Erythroblast (primary cell): ENCODE measurements around the gene CARS2.
"Not testable (repeated sequence)": the region's sequence is repeated elsewhere in the genome, so short reads cannot be mapped to it uniquely, and the experiment has no call there.

Experiments used
- DNase-seq, 2 experiments: peaks; one replicate each; lab custom pipeline; 2025; lab: John Stamatoyannopoulos, UW
- GATA1 ChIP-seq: IDR thresholded peaks from 2 replicates; pipeline ENCODE4 v1.6.1; 2011; ENCODE audit warnings: low read depth, mild to moderate bottlenecking, control low read depth, low read length, moderate library complexity
- POLR2A ChIP-seq: IDR thresholded peaks from 2 replicates; pipeline ENCODE4 v1.6.1; 2011; ENCODE audit warnings: mild to moderate bottlenecking, low read length

CARS2 gene

DNA sequence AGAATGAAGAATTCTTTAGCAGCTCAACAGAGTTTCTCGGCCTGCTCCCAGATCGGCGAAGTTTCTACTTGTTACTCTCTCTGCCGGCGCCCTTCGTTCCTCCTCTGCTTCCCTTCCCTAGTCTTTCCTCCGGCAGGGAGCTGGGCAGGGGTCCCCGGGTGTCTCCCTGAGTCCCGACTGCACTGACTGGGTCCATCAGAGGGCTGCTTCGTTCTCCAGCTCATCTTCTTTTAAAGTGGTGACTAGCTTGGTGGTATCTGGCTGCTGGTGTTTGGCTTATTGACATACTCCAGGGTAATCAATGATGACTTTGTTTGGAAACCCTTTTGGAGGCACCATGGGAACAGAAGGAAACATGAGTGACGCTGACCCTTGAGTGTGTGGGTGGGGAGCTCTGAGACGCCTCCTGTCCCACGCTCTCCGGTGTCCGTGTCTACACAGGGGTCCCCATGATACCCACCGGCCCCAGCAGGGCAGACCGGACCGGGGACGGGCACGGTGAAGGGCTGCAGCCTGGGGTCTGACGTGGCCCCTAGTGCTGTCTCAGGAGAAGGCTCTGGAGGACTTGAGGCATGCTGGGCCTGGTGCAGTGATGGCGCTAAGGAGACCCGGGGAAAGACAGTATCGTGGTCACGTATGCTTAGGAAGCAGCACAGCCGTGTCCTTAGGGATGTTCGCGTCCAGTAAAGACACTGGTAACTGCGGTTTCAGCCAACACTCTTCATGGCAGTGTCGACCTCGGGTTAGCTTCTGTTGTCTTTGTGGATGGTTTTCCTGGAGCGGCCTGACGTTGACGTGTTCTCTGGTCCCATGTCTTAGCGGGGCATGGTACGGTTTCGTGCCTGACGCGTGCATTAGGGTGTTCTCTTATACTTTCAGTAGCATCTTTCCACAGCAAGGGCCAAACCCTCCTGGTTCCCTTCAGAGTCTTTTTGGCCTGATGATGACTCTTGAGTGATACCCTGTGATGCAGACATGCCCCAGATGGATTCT, 66.8 kb downstream of the CARS2 start:
- TF ChIP-seq POLR2A (no peak), GATA1 (no peak)
- no peak for DNase-seq

DNA sequence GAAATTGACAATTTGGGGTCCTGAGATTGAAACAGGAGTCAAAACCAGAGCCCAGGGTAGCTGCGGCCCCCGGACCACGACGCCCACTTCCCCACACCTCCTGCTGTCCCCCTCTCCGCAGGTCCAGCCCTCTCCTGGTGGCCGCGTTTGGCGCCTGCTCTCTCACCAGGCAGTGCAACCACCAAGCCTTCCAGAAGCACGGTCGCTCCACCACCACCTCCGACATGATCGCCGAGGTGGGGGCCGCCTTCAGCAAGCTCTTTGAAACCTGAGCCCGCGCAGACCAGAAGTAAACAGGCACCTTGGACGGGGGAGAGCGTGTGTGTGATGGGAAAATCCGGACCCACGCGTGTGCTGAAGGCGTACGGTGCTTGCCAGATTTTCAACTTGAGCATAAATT, 67.7 kb downstream of the CARS2 start:
- no peak for DNase-seq
- TF ChIP-seq GATA1 = no peak
- no peak for TF ChIP-seq POLR2A

DNA sequence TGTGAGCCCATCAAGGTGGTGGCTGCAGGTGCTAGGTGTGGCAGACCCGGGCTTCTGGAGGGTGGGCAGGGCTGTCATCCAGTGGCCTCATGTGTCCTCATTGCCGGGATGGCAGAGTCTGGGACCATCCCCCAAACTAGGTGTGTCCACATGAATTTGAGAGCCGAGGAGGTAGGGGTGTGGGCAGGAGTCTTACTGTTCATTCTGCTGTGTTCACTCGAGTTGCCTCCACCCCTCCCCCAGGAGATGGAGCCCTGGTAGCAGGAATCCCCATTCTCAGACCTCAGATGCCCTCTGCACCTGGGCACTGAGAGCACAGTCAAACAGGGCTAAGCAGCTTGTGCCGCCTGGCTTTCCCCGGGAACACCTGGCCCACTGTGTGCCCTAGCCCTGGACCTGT, 68.2 kb downstream of the CARS2 start:
- DNase-seq = no peak
- TF ChIP-seq POLR2A (no peak), GATA1 (no peak)

DNA sequence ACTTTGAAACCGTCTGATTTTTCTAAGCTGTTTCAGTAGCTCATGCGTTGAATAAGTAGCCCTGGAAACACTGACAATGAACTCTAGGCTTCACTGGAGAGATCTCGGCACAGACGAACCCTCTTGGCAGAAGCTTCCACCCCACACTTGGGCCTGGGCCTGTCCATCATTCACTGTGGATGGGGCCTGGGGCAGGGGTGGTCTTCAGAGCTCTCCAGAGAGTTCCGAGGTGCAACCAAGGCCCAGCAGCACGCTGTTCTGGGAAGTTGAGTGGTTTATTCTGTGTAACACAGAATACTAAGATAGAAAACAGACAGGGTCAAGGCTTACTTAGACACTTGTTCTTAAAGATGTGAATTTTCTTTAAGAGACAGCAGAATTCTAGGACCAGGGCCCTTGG, 68.6 kb downstream of the CARS2 start:
- TF ChIP-seq POLR2A = no peak
- TF ChIP-seq GATA1 = no peak
- DNase-seq = no peak

DNA sequence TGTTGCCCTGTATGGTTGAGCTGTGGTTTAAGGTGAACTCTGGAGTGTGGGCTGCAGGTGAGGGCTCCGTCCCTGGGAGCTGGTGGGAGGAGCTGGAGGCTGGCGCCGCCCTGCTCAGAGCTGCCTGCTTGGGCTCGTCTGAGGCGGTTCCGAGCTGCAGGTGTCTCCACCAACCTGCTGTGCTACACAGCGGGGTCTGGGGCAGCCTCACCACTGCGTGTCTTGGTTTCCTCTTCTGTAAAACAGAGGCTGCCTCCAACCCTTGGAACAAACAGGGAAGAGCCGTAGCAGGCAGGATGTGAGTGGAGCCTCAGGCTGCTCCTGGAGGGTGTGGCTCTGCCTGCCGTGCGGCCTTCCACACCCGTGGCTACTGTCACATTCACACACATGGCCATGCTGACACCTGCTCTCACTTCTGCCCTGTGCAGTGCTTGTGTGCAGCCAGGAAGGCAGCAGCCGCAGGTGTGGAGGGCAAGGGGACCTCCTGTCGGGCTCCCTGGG, 69.2 kb downstream of the CARS2 start:
- DNase-seq = no peak
- no peak for TF ChIP-seq POLR2A
- TF ChIP-seq GATA1 = no peak

DNA sequence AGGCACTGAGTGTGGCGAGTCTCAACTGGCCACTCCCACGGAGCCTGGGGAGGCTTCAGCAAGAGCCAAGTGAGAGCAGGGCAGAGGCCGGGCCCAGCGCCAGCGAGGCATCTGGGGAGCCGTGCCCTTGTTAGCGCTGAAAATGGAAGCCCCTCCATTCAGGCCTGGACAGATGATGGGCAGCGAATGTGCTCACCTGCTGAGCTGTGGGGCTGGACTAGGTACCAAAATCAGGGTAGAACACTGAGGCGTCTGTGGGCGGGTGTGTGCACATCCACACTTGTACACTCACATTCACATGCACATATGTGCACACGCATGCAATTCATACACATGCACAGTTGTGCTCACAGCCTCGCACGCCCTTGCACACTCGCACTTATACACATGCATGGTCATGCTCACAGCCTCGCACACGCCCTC, 69.9 kb downstream of the CARS2 start:
- no peak for DNase-seq
- TF ChIP-seq POLR2A (no peak), GATA1 (no peak)

DNA sequence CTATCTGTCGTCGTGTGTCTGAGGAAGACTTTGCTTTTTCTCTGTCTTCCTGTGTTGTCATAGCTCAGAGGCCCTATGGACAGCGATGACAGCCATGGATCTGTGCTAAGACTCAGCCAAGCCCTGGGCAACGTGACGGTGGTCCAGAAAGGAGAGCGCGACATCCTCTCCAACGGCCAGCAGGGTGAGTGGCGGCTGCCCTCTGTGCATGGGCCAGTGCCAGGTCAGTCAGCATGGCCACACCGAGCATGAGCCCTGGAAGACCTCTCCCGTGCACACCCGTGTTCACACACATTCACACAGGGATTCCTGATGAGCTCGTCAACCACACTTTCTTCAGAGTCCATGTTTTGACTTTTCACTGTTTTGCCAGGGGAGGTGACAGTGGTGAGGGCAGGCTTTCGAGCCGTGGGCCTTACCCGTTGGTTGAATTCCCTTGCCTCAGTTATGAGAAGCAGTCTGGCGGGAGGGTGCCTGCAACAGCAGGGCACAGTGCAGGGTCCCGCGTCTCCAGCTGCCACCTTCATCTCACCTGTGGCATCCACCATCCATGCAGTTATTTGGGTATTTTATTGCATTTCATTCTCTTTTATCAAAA, 70.4 kb downstream of the CARS2 start:
- TF ChIP-seq GATA1 = no peak
- TF ChIP-seq POLR2A = no peak
- DNase-seq = no peak

DNA sequence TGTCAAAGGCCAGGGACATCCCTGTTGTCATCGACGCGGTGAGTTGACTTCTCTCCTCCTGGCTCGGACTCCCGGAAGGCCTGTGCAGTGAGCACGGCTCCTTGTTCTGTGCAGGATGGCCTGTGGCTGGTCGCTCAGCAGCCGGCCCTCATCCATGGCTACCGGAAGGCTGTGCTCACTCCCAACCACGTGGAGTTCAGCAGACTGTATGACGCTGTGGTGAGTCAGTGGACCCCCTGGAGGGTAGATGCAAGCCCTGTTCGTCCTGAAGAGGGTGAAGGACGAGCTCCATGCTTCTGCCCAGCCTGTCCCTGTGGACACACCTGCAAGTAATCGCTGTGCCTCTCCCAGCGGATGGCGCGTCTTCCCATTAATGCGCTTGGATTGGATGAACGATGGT, 71.4 kb downstream of the CARS2 start:
- no peak for TF ChIP-seq GATA1
- TF ChIP-seq POLR2A = no peak
- no peak for DNase-seq

DNA sequence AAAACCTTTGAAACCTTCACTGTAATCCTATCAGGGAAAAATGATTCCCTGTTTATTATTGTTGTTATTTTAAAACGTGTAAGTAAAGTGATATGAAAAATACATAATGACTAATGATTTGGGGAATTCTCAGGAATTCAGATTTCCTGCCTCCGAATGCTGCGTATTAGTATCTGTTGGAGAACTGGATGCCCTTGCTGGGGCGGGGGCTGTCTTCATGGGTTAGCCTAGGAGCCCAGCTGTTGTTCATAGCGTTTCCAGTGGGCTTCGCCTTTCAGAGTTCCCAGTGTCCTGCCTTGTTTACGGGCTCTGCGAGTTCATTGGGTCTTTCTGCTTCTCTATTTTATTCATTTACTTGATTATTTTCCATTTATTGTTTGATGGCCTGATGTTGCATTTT, 72.1 kb downstream of the CARS2 start:
- no peak for TF ChIP-seq POLR2A
- no peak for TF ChIP-seq GATA1
- no peak for DNase-seq

DNA sequence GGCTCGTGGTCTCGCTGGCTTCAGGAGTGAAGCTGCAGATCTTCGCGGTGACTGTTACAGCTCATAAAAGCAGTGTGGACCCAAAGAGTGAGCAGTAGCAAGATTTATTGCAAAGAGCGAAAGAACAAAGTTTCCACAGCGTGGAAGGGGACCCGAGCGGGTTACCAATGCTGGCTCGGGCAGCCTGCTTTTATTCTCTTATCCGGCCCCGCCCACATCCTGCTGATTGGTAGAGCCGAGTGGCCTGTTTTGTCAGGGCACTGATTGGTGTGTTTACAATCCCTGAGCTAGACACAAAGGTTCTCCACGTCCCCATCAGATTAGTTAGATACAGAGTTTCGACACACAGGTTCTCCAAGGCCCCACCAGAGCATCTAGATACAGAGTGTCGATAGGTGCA, 73.7 kb downstream of the CARS2 start:
- DNase-seq = not testable (repeated sequence)

DNA sequence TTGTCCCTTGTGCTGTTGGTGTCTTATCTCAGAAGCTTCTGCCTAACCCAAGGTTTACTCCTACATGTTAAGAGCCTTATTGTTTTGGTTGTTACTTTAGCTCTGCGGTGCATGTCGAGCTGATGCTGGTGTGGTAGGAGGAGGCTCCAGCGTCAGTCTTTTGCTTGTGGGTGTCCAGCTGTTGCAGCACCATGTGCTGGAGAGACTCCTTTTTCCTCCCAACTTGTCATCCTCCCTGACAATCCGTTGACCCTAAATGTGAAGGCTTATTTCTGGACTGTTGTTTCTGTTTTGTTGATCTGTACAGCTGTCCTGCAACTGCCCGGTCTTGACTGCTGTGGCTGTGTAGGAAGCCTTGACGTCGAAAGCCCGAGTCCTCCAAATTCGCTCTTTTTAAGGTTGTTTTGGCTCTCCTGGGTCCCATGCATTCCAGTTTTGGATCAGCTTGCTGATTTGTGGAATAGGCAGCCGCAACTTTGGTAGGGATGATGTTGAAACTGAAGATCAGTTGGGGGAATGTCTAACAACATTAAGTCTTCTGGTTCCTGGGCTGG, 75.3 kb downstream of the CARS2 start:
- DNase-seq = no peak
- TF ChIP-seq POLR2A (no peak), GATA1 (no peak)

DNA sequence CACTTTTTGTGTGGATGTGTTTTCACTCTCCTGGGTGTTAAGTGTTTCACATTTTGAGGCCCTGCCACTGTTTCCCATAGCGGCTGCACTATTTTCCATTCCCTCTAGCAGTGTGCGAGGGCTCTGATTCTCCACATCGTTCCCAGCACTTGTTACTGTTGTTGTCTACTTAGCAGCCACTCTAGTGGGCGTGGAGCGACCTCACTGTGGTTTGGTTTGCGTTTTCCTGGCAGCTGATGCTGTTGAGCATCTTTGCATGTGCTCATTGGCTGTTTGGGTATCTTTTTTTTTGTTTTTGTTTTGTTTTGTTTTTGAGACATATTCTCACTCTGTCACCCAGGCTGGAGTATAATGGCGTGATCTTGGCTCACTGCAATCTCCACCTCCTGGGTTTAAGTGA, 76.2 kb downstream of the CARS2 start:
- TF ChIP-seq GATA1 = no peak
- no peak for TF ChIP-seq POLR2A
- DNase-seq = no peak

DNA sequence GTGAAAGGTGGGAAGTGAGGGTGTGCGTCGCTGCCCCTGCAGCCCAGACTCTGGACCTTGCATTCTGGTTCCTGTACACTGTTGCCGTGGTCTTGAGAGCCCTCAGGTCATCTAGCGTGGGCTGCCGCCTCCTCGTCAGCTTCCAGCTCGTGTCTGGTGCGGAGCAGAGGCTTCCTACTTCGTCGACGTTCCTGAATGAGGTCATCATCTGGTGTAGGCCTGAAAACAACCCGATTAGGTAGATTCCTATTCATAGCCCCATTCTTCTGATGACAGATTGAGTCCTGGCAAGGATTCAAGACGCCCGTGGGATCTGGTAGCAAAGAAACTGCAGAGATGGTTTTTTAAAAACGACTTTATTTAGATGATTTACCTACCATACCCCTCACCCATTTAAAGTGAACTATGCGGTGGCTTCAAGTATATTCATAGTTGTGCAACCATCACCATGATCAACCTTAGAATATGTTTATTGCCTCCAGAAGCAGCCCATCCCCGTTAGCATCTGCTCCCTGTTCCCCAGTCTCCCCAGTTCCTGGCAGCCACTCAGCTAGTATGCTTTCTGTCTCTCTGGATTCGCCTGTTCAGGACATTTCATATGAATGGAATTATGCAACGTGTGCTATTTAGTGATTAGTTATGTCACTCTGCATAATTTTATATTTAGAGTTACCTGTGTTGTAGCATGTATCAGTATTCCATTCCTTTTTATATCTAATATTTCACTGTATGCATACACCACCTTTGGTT, 76.8 kb downstream of the CARS2 start:
- no peak for TF ChIP-seq GATA1
- no peak for TF ChIP-seq POLR2A
- no peak for DNase-seq
